ENCODE measurements around the gene ACTN1.
A peak's percentile ranks its signal among the peaks of the same experiment; 100 is the strongest.

- TF ChIP-seq, protein P1, sequence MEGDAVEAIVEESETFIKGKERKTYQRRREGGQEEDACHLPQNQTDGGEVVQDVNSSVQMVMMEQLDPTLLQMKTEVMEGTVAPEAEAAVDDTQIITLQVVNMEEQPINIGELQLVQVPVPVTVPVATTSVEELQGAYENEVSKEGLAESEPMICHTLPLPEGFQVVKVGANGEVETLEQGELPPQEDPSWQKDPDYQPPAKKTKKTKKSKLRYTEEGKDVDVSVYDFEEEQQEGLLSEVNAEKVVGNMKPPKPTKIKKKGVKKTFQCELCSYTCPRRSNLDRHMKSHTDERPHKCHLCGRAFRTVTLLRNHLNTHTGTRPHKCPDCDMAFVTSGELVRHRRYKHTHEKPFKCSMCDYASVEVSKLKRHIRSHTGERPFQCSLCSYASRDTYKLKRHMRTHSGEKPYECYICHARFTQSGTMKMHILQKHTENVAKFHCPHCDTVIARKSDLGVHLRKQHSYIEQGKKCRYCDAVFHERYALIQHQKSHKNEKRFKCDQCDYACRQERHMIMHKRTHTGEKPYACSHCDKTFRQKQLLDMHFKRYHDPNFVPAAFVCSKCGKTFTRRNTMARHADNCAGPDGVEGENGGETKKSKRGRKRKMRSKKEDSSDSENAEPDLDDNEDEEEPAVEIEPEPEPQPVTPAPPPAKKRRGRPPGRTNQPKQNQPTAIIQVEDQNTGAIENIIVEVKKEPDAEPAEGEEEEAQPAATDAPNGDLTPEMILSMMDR (tag by site-specific recombination; IDR thresholded peaks at IDR 0.05) = no peak
- no peak for TF ChIP-seq ZBTB26 (tag by site-specific recombination; optimal IDR thresholded peaks at IDR 0.05)
- no peak for TF ChIP-seq ZNF621 (tag by site-specific recombination; IDR thresholded peaks at IDR 0.05)
- no peak for TF ChIP-seq YY1 (tag by site-specific recombination; IDR thresholded peaks at IDR 0.05)
- TF ChIP-seq ELK4 (IDR thresholded peaks at IDR 0.05; ENCODE audit: borderline replicate concordance, low read depth, low read length) = no peak
- TF ChIP-seq ZNF530 (tag by site-specific recombination; IDR thresholded peaks at IDR 0.05; ENCODE audit: low read depth) = no peak
- peak; percentile 17; the same call in 1 of the 2 replicates for TF ChIP-seq ZBTB8A (tag by site-specific recombination; IDR thresholded peaks at IDR 0.05)
These were observed 17.1 kb downstream of the ACTN1 start for GRCh38 chr14:68961781-68962584.
